GM18858 (cell line): ENCODE measurements around the gene KCTD5.

Source experiments
- ATAC-seq: cut with Tn5 transposase; IDR thresholded peaks from one replicate; pipeline ENCODE4 v1.9.1; 2021; ENCODE audit not compliant: unreplicated experiment

The KCTD5 gene

GRCh38 chr16:2748757-2749455, 66.6 kb downstream of the KCTD5 start:
- ATAC-seq: no peak

GRCh38 chr16:2749476-2749875, 67.2 kb downstream of the KCTD5 start:
- no peak for ATAC-seq

GRCh38 chr16:2749936-2750335, 67.6 kb downstream of the KCTD5 start:
- ATAC-seq: no peak

GRCh38 chr16:2751577-2752034, 69.3 kb downstream of the KCTD5 start:
- ATAC-seq: peak; percentile 7

GRCh38 chr16:2752035-2752849, 69.9 kb downstream of the KCTD5 start, which contains the start of gene SRRM2:
TSS of gene SRRM2 (plus strand) at chr16:2752638. CDS start at chr16:2756365, 3,727 bp downstream.
- peak; percentile 74 for ATAC-seq

GRCh38 chr16:2752850-2753732, 70.8 kb downstream of the KCTD5 start:
- ATAC-seq: peak; percentile 8

GRCh38 chr16:2753733-2754020, 71.4 kb downstream of the KCTD5 start:
- ATAC-seq: no peak

- ATAC-seq: no peak
Observed at GRCh38 chr16:2755158-2755557, 72.8 kb downstream of the KCTD5 start.

GRCh38 chr16:2756288-2757015, 74.1 kb downstream of the KCTD5 start:
- no peak for ATAC-seq

- no peak for ATAC-seq
Observed at GRCh38 chr16:2757344-2757743, 75.0 kb downstream of the KCTD5 start.
